Neuronal stem cell (in vitro differentiated cells): ENCODE data around the gene PICK1.

Source experiments
- DNase-seq: peaks from one replicate; pipeline ENCODE4 v3.0.0-alpha.2; 2013; ENCODE audit warnings: low spot score
- H2AFZ ChIP-seq: one replicate; pipeline ENCODE4 v1.6.1; 2013; ENCODE audit warnings: mild to moderate bottlenecking, low read length, inconsistent platforms
- H2AK5ac ChIP-seq: 2 replicates; pipeline ENCODE4 v1.6.1; 2013; ENCODE audit warnings: low read depth, mild to moderate bottlenecking, inconsistent platforms, low read length, moderate library complexity, mixed read lengths
- H2BK120ac ChIP-seq: 2 replicates; pipeline ENCODE4 v1.6.1; 2013; ENCODE audit warnings: low read depth, mild to moderate bottlenecking, inconsistent platforms, low read length, moderate library complexity, mixed read lengths
- H2BK12ac ChIP-seq: one replicate; pipeline ENCODE4 v1.6.1; 2013; ENCODE audit warnings: low read length, inconsistent platforms
- H2BK15ac ChIP-seq: 2 replicates; pipeline ENCODE4 v1.6.1; 2013; ENCODE audit warnings: mild to moderate bottlenecking, low read length, inconsistent platforms, mixed read lengths
- H2BK5ac ChIP-seq: one replicate; pipeline ENCODE4 v1.6.1; 2013; ENCODE audit warnings: inconsistent platforms, mild to moderate bottlenecking, low read length, moderate library complexity
- H3K14ac ChIP-seq: one replicate; pipeline ENCODE4 v1.6.1; 2013; ENCODE audit warnings: low read length, inconsistent platforms
- H3K18ac ChIP-seq: 2 replicates; pipeline ENCODE4 v1.6.1; 2013; ENCODE audit warnings: low read length, inconsistent platforms
- H3K23ac ChIP-seq: 2 replicates; pipeline ENCODE4 v1.6.1; 2013; ENCODE audit warnings: low read depth, mild to moderate bottlenecking, mixed read lengths, low read length, inconsistent platforms; ENCODE audit not compliant: poor library complexity
- H3K27ac ChIP-seq: replicated peaks from 3 replicates; pipeline ENCODE4 v1.5.1; 2013; ENCODE audit warnings: low read length, inconsistent platforms
- H3K27me3 ChIP-seq, 3 experiments: 2 replicates each; pipeline ENCODE4 v1.6.1; 2013; ENCODE audit warnings: low read length in 3 of 3, mild to moderate bottlenecking in 2 of 3, inconsistent platforms in 1 of 3, low read depth in 1 of 3, mixed read lengths in 1 of 3, moderate library complexity in 1 of 3; ENCODE audit not compliant: control insufficient read depth in 3 of 3, insufficient read depth in 3 of 3
- H3K36me3 ChIP-seq, 2 donors: replicated peaks in 1 of 2; 2 replicates each; pipeline ENCODE4 v1.6.1; 2013; ENCODE audit warnings: low read length in 2 of 2; ENCODE audit not compliant: control insufficient read depth in 2 of 2, insufficient read depth in 2 of 2
- H3K4ac ChIP-seq: 2 replicates; pipeline ENCODE4 v1.6.1; 2013; ENCODE audit warnings: inconsistent platforms, mild to moderate bottlenecking, low read length, moderate library complexity
- H3K4me1 ChIP-seq, 2 donors: 1 replicate in 1 of 2; 2 replicates in 1 of 2; pipeline ENCODE4 v1.6.1; 2013; ENCODE audit warnings: low read length in 2 of 2, low read depth in 1 of 2; ENCODE audit not compliant: control insufficient read depth in 2 of 2, insufficient read depth in 1 of 2
- H3K4me2 ChIP-seq: one replicate; pipeline ENCODE4 v1.6.1; 2013; ENCODE audit warnings: mild to moderate bottlenecking, low read length, inconsistent platforms; ENCODE audit not compliant: insufficient read depth, poor library complexity, severe bottlenecking
- H3K4me3 ChIP-seq, 2 donors: 2 replicates each; pipeline ENCODE4 v1.5.1; 2013; ENCODE audit warnings: low read length in 2 of 2, mild to moderate bottlenecking in 2 of 2, inconsistent platforms in 1 of 2, moderate library complexity in 1 of 2
- H3K79me1 ChIP-seq: one replicate; pipeline ENCODE4 v1.6.1; 2013; ENCODE audit warnings: low read depth, mild to moderate bottlenecking, inconsistent platforms, low read length, moderate library complexity
- H3K9ac ChIP-seq: one replicate; pipeline ENCODE4 v1.6.1; 2013; ENCODE audit warnings: mild to moderate bottlenecking, low read depth, low read length, inconsistent platforms; ENCODE audit not compliant: poor library complexity
- H3K9me3 ChIP-seq, 2 donors: replicated peaks in 1 of 2; 2 replicates each; pipeline versions ENCODE3 to v1.6.1; 2013; ENCODE audit warnings: low read length in 2 of 2, mild to moderate bottlenecking in 2 of 2, inconsistent platforms in 1 of 2, low read depth in 1 of 2, mixed read lengths in 1 of 2, moderate library complexity in 1 of 2; ENCODE audit not compliant: control insufficient read depth in 2 of 2, insufficient read depth in 1 of 2
- H4K8ac ChIP-seq: one replicate; pipeline ENCODE4 v1.6.1; 2013; ENCODE audit warnings: low read depth, mild to moderate bottlenecking, inconsistent platforms, low read length, moderate library complexity
- H4K91ac ChIP-seq: one replicate; pipeline ENCODE4 v1.6.1; 2013; ENCODE audit warnings: low read length, low read depth, mild to moderate bottlenecking, inconsistent platforms; ENCODE audit not compliant: poor library complexity
- WGBS, 2 donors: extraction: QIAGEN DNeasy Blood & Tissue Kit; methylation state at CpG; one replicate each; pipeline ENCODE4 v1.1.7; 2013; ENCODE audit warnings: missing lambda C conversion rate in 2 of 2, mixed read lengths in 1 of 2; ENCODE audit not compliant: insufficient read length in 2 of 2, insufficient replicate concordance in 1 of 2; ENCODE audit errors: extremely low coverage in 2 of 2; 5-methylcytosine and 5-hydroxymethylcytosine counted together

The PICK1 gene

GRCh38 chr22:38050720-38051119, 6.5 kb upstream of the PICK1 start:
- Histone ChIP-seq H2BK5ac (no peak overlapping the region), H4K91ac (no peak overlapping the region), H3K4me1 (peaks cover 4 to 14% of the 10 kb centered on the region in 2 donors), H3K18ac (peak overlapping the region; percentile 11), H2BK12ac (peak overlapping the region; percentile 97), H3K14ac (no peak overlapping the region), H3K9ac (no peak overlapping the region), H3K36me3 (no peaks in the 10 kb centered on the region), H3K4ac (no peak overlapping the region), H4K8ac (no peak overlapping the region), H2AK5ac (peak overlapping the region; percentile 64), H3K23ac (no peak overlapping the region), H3K27me3 (peaks cover 0 to 13% (median 0%) of the 10 kb centered on the region in 3 experiments), H3K4me2 (no peak overlapping the region), H2BK120ac (peak overlapping the region; percentile 1), H3K9me3 (no peaks in the 10 kb centered on the region), H3K4me3 (no peak overlapping the region), H3K27ac (no peak overlapping the region), H2BK15ac (peak overlapping the region; percentile 60), H3K79me1 (no peaks in the 10 kb centered on the region), H2AFZ (no peak overlapping the region)
- DNase-seq: no peak
- no CpG with 5 or more reads among the region's 7 CpGs for WGBS, 2 donors

- Histone ChIP-seq H4K8ac (no peak overlapping the region), H3K79me1 (no peaks in the 10 kb centered on the region), H3K27me3 (peaks cover 0 to 13% (median 0%) of the 10 kb centered on the region in 3 experiments), H3K23ac (no peak overlapping the region), H3K4ac (no peak overlapping the region), H2BK15ac (no peak overlapping the region), H3K4me3 (no peak overlapping the region), H3K4me2 (no peak overlapping the region), H4K91ac (no peak overlapping the region), H3K9ac (no peak overlapping the region), H2AK5ac (no peak overlapping the region), H3K27ac (no peak overlapping the region), H3K4me1 (peaks cover 1 to 9% of the 10 kb centered on the region in 2 donors), H3K9me3 (no peaks in the 10 kb centered on the region), H3K18ac (no peak overlapping the region), H2AFZ (no peak overlapping the region), H2BK5ac (no peak overlapping the region), H2BK12ac (no peak overlapping the region), H3K36me3 (no peaks in the 10 kb centered on the region), H2BK120ac (no peak overlapping the region), H3K14ac (no peak overlapping the region)
- DNase-seq: no peak
- no CpG with 5 or more reads among the region's 8 CpGs for WGBS, 2 donors
Measured at GRCh38 chr22:38051261-38051660, 5.9 kb upstream of the PICK1 start.

- no peak overlapping the region for H3K27ac ChIP-seq
- peak overlapping the region; percentile 95 for H2BK12ac ChIP-seq
- DNase-seq: peak; percentile 88
- no peaks in the 10 kb centered on the region for H3K36me3 ChIP-seq
- peak overlapping the region; percentile 86 for H3K18ac ChIP-seq
- H3K4me3 ChIP-seq: no peak overlapping the region
- H2BK5ac ChIP-seq: no peak overlapping the region
- peak overlapping the region; percentile 99 for H2AK5ac ChIP-seq
- H3K14ac ChIP-seq: no peak overlapping the region
- peak overlapping the region; percentile 35 for H4K91ac ChIP-seq
- no peaks in the 10 kb centered on the region for H3K9me3 ChIP-seq
- no peak overlapping the region for H3K4me2 ChIP-seq
- peaks cover 2 to 10% of the 10 kb centered on the region in 2 donors for H3K4me1 ChIP-seq
- peak overlapping the region; percentile 96 for H4K8ac ChIP-seq
- WGBS, 2 donors: no CpG with 5 or more reads among the region's 30 CpGs
- H2BK120ac ChIP-seq: peak overlapping the region; percentile 88
- H3K23ac ChIP-seq: no peak overlapping the region
- peak overlapping the region; percentile 83 for H2AFZ ChIP-seq
- no peaks in the 10 kb centered on the region for H3K79me1 ChIP-seq
- H3K4ac ChIP-seq: peak overlapping the region; percentile 69
- peak overlapping the region; percentile 97 for H2BK15ac ChIP-seq
- H3K9ac ChIP-seq: peak overlapping the region; percentile 80
- H3K27me3 ChIP-seq: peaks cover 0 to 13% (median 0%) of the 10 kb centered on the region in 3 experiments
Measured at GRCh38 chr22:38051900-38052862, 5.0 kb upstream of the PICK1 start.

- Histone ChIP-seq H2BK120ac (no peak overlapping the region), H4K8ac (no peak overlapping the region), H3K36me3 (peaks cover 18 to 47% of the 10 kb centered on the region in 2 donors), H3K14ac (no peak overlapping the region), H3K4me1 (peaks cover under 1% of the 10 kb centered on the region in 2 donors), H3K9me3 (no peaks in the 10 kb centered on the region), H3K27me3 (no peaks in the 10 kb centered on the region), H2AK5ac (no peak overlapping the region), H2BK12ac (no peak overlapping the region), H3K79me1 (peaks cover 1% of the 10 kb centered on the region), H3K4me3 (no peak overlapping the region), H2AFZ (no peak overlapping the region), H3K27ac (no peak overlapping the region), H2BK15ac (no peak overlapping the region), H3K4me2 (no peak overlapping the region), H3K23ac (no peak overlapping the region), H3K18ac (no peak overlapping the region), H3K4ac (no peak overlapping the region), H2BK5ac (no peak overlapping the region), H4K91ac (no peak overlapping the region), H3K9ac (no peak overlapping the region)
- no CpG with 5 or more reads among the region's 6 CpGs for WGBS, 2 donors
- DNase-seq: no peak
Measured at GRCh38 chr22:38062791-38063190, 5.6 kb downstream of the PICK1 start.
